HK-2 (cell line): ENCODE results near the gene EXOC3.
"Not testable (repeated sequence)": the region's sequence is repeated elsewhere in the genome, so short reads cannot be mapped to it uniquely, and the experiment has no call there.

Experiments
- DNase-seq: peaks from one replicate; pipeline ENCODE4 v3.0.0-alpha.2; 2018; ENCODE audit not compliant: unreplicated experiment

Gene EXOC3

DNA sequence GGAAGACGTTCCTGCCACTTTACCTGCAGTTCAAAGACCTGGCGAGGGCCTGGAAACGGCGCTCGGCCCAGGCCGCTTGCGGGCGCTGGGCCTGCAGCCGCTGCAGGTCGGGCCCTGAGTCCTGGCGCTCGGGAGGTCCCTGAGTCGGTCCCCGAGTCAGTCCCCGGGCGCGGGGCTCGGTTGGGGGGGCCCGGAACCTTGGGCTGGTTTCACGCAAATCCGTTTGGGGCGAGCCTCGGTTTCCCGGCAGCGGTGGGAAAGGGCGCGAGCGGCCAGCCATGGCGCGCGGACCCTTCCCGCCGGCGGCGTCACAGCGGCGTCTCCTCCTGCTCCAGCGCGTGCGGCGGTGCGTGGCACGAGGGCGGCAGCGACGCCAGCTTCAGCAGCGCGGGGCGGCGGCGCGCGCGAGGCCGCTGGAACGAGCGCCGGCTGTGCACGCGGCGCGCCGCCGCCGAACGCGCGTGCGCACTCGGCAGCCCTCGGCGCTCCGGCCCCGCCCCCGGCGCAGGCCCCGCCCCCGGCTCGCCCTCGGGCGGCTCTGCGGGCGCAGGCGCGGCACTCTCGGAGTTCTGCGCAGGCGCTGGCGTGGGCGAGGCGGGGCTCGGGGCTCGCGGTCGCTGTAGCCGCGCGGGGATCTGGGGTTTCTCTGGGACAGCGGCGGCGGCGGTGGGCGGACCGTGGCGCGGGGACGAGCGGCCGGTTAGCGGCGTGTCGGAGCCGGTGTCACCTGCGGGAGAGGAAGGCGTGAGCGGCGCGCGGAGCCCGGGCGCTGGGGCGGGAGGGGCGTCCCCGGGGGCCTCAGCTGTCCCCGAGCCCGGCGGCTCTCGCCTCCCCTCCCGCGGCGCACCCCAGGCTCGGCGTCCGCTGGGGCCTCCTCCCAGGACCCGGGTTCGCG is 29.9 kb downstream of the EXOC3 start:
- peak; percentile 85 for DNase-seq

DNA sequence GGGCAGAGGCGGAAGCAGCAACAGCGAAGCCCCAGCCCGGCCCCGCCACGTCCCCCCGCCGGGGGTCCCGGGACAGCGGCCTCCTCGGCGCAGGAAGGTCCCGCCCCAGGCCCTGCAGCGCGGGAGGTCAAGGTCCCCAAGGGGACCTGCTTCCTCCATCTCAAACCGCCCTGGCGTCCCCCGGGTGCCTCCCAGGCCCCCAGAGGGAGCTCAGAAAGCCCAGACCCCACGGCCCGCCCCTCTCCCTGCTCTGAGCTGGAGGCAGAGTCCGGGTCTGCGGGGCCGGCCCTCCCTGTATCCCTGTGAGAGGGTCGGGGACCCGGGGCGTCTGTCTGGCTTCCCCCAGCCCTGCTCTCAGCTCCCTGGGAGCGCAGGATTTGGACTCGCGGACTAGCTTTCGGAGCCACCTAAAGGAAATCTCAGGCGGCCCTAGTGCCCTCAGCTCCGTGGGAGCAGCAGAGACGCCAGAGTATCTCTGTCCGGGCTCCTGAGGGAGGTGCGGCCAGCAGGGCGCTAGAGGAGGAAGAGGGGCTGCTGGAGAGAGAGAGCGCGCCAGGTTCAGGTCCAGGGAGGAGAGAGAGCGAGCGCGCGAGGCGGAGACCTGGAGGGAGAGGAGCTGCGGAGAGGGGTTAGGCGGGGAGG is 30.7 kb downstream of the EXOC3 start:
- peak; percentile 68 for DNase-seq

DNA sequence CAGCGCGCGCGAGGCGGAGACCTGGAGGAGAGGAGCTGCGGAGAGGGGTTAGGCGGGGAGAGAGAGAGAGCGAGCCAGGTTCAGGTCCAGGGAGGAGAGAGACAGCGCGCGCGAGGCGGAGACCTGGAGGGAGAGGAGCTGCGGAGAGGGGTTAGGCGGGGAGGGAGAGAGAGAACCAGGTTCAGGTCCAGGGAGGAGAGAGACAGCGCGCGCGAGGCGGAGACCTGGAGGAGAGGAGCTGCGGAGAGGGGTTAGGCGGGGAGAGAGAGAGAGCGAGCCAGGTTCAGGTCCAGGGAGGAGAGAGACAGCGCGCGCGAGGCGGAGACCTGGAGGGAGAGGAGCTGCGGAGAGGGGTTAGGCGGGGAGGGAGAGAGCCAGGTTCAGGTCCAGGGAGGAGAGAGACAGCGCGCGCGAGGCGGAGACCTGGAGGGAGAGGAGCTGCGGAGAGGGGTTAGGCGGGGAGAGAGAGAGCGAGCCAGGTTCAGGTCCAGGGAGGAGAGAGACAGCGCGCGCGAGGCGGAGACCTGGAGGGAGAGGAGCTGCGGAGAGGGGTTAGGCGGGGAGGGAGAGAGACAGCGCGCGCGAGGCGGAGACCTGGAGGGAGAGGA is 31.4 kb downstream of the EXOC3 start:
- DNase-seq, result not testable (repeated sequence)

DNA sequence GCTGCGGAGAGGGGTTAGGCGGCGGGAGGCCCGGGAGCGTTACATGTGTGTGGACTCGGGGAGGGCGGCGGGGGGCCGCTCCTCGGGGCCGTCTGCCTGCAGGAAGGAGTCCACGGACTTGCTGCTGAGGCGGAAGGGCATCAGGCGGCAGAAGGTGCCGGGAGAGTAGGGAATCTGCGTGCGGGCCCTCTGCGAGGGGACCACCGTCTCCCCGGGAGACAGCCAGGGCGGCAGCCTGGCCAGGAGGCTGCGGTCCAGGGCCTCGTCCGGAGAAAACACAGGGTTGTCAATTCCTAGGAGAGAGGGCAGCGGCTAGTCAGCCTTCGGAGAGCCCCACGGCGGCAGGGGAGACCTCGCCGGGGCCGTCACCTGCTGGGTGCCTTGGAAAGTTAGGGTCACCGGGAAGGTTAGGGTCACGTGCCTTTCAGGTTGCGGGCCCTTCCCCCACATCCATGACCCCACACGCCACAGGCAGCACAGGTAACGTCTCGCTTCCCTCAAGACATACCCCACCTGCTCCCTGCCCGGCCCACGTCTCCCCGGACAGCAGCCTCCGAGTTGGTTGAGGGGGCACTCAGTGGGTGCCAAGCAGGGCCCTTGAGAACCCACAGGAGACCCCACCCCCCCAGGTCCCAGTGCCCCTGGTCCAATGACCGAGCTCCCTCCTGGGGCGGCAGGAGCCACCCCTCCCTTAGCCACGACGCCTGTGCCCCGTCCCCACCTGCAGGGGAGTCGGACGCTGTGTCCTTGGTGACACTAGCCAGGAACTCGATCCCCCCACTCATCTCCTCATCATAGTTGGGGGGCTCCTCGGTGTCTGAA is 32.1 kb downstream of the EXOC3 start:
- no peak for DNase-seq

DNA sequence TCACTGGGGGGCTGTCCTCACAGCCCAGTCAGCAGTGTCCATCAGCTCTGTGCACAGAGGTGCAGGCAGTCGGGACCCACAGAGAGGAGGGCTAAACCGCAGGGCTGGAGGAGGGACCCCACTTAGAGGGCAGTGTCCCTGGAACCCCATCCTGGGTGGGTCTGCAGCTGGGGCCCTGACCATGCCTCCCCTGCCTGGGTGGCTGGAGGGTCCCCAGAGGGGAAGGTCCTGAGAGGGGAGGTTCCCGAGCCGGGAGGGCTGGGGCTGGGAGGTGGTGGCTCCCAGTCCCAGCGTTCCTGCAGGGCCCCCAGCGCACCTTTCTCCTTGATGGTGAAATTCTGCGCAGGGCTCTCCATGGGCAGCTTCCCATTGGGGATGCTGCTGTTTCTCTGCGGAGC is 32.7 kb downstream of the EXOC3 start:
- DNase-seq, result no peak

DNA sequence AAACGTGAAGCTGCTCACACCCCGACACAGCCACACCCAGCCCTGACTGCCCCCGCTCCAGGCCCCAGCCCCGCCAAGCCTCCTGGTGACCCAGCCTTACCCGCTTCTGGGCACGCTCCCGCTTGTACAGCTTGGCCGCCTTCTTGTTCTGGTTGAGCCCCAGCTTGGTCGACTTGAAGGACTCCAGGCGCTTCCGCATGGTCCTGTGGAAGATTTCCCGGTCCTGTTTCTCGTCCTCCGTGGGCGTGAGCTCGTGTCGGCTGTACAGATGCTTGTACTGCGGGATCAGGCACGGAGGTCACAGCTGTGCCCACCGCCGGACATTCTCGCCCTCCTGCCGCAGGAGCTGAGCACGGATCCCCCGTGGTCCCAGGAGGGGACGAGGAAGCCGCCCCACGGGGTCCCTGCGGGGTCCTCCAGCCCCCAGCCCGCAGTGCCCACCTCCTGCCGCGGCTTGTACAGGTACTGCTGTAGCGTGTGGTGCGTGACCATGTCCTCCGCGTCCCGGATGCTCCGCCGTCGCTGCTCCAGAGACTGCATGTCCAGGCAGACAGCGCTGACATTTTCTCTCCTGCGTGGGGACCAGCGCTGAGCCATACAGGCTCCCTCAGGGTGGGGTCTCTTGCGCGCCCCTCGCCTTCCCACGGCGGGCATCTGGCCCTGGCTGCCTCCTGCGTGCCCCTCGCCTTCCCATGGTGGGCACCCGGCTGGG is 33.3 kb downstream of the EXOC3 start:
- DNase-seq, result no peak

DNA sequence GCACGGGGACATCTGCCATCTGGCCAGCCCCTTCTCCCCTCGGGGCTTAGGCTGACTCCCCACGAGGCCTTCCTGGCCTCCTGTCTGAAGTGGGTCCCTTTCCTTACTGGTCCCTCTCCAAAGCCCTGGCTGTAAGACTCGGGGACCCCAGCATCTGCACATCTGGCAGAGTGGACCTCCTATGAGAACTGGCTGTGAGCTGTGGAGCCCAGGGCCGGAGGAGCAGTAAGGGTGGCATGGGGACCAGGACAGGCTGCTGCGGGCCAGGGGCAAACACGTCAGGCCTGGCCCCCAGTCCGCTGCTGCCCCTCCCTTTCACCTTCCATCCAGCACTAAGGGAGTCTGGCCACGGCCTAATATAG is 33.8 kb downstream of the EXOC3 start:
- DNase-seq, result no peak

DNA sequence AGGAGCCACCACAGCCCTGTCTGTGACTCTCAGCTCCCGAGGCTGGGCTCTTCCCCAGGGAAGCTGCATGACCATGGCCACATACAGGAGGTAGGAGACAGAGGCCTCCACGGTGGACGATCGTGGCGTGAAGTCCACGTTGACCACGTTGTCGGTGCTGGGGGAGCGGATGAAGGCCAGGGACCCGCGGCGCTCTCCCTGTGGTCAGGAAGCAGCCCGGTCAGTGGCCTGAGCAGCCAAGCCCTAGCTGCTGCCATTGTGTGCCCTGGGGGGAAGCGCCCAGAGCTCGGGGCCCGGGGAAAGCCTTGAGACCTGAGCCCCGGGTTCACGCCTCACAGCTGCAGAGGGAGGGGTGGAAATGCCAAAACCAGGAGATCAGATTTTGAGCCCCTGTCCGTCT is 34.3 kb downstream of the EXOC3 start:
- no peak for DNase-seq

DNA sequence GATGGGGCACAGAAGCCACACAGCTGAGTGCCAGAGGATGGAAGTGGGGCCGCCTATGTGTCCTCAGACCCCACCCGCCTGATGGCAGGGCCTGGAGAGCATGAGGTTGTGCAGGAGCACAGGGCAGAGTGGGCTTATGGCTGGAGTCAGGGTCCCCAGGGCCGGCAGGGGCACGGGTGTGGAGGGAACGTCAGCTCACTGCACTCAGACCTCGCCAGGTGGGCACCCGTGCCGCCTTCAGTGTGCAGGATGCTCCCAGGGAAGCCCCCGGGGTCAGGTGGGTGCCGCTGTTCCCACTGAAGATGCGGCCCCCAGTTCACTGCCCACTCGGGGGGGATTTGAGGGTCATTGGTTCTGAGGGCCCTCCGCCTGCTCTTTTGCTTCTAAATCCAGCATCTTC is 34.9 kb downstream of the EXOC3 start:
- DNase-seq, result no peak

DNA sequence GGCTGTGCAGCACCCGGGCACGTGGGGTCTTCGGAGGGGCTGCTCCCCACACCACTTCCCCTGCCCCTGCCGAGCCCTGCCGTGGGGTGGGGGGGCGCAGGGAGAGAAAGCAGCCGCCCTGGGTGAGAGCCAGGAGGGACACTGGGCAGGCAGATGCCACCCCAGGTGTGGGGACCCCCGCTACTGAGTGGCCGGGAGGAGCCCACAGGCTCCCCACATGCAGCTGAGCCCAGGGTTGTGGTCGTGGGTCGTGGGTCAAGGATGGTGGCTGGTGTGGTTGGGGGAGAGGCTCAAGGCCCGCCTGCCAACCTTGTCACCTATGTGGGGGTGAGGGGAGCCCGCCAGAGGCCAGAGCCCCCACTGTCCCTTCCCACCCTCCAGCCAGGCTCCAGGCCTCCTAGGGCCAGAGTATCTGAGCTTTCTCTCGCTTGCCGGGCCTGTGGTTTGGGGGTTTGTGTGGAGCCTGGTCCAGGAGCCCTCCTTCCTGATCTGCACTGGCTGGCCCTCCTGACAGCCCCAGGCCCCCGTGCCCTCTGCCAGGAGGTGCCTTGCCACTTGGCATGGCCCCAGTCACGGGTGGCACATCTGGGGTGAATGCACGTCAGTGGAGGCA is 35.5 kb downstream of the EXOC3 start:
- DNase-seq, result no peak

DNA sequence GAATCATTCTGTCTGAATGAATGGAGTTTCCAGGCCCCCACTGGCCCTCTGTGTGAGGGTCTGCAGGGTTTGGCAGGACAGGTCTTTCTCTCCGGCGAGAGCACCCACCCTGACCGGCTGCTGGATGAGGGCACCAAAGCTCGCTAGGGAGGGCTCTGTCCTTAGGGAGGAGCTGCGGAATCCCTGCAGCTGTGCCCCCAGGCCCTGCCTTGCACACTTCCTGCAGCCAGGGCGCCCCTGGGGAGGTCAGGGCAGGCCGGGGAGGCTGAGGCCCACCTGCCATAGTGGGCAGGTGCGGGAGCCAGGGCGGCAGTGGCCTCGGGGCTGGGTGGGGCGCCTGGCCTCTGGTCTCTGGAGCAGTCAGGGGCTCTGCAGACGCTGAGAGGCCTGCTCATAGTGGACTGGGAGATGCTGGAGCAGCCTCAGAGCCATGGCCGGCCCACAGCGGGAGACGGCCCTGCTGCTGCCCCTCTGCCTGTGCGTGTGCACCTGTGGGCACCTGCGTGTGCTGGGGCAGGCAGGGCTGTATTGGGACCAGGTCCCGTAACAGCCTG is 36.1 kb downstream of the EXOC3 start:
- no peak for DNase-seq

DNA sequence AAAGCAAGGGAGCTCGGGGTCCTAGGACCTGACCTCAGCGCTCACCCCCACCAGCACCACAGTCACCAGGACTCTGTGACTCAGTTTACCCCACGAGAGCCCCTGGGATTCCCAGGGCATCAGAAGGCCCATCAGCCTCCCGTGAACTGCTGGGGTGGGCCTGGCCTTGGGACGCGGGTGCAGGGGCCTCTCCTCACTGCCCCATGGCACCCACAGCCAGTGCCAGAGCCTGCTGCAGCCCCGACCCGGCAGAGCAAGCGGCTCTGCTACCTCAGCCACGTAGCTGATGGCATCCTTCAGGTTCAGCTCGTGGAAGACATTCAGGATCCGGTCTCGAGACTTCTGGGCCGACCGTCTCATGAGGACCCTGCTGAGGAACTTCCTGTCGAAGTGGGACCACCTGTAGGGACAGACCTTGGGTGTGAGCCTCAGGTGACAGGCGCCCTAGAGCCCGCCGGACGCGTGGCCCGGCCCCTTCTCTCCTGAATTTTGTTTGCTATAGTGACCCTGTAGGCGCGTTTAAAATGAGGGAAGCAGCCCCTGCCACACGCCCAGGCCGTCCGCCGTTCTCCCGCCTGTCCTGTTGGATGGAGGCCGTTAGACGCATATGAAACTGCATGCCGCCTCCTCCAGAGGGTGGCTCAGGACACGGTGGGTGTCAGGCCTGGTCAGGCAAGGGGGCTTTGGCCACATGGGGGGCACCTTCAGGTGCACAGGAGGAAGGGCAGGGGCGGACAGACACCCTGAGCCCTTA is 36.8 kb downstream of the EXOC3 start:
- no peak for DNase-seq

DNA sequence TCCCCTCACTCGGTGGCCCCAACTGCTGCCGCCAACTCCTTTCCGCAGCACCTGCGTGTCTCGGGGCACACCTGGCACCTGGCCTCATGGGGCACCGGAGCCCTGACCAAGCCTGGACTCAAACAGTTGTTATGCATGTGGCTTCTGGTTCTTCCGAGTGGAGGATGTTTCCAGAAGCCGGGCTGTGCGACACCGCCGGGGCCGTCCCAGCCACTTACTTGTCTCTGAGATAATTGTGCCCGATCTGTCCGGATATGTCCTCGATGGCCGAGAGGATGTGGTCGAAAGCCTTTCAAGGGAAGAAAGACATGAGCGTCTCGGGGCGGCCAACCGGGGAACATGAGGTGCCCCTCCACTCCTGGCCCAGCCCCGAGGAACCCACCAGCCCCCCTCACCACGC is 38.4 kb downstream of the EXOC3 start:
- DNase-seq, result no peak

DNA sequence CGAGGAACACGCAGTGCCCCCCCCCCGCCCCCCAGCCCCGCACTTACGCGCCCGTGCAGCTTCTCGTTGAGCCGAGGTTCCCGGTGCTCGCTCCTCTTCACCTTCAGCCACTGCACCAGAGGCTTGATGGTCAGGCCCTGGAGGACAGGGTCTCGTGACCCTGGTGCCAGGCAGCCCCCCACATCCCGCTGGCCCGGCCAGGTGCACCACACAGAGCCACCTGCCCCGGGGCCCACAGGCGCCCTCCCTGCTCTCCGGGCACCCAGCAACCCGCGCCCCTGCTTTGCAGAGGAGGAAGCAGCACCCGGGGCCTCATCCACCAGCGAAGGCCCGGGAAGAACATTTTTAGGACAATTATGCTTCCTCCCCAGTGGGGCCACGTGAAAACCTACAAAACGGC is 39.0 kb downstream of the EXOC3 start:
- DNase-seq, result no peak

DNA sequence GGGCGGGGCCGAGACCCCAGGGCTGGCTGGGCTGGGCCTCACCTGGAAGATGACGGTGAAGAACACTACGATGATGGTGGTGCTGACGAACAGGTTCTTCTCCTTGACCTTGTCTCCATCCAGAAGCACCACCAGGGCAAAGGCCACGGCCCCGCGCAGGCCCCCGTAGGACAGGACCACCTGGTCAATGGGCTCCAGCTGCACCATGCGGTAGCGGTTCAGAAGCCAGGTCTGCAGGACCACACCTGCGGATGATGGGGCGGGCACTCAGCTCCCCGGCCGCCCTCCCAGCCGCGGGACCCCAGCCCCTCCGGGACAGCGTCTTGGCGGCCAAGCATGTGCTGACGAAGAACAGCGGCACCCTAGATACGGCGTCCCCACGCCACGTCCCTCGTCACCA is 39.5 kb downstream of the EXOC3 start:
- no peak for DNase-seq

DNA sequence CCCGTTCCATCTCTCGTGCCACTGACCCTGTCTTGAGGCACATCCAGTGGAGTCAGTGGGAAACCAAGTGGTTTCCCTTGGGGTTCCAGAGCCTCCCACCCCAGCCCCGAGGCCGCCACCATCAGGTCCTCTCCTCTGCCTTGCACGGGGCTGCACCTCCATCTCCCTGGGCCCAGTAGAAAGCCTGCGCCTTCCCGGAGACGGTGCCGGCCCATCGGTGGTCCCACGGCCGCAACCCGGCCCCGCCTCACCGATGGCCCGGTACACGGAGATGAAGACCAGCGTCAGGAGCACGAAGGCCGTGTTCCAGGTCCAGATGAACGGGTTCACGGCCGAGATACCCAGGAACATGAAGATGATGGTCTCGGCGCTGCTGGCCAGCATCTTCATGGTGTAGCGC is 40.0 kb downstream of the EXOC3 start:
- no peak for DNase-seq

DNA sequence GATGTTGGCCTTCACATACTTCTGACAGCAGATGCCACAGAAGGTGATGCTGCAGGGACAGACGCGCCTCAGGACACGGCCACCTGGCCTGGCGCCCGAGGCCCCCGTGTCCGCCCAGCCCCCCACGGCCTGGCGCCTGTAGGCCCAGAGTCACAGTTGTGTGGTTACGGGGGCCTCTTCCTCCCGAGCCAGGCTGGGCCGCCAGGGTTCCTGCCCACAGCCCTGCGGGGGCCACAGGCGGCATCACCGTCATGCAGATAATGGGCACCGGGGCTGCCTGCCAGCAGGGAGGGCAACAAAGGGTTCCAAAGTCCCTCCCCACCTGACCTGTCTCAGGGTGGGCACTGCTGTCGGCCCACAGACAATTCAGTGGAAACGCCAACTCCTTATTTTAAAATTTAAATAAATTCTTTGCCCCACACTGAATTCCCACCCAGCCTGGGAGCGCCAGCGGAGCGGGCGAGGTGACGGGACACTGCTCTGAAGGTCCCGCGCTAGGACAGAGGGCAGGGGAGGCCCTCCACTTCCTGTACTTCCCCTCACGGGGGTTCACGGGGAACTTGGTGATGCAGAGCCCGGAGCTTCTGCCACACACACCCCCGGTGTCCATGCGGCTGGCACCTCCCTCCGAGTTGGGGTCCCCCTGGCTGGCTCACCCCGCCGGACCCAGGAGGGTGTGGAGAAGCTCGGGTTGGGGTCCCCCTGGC is 40.6 kb downstream of the EXOC3 start:
- no peak for DNase-seq

DNA sequence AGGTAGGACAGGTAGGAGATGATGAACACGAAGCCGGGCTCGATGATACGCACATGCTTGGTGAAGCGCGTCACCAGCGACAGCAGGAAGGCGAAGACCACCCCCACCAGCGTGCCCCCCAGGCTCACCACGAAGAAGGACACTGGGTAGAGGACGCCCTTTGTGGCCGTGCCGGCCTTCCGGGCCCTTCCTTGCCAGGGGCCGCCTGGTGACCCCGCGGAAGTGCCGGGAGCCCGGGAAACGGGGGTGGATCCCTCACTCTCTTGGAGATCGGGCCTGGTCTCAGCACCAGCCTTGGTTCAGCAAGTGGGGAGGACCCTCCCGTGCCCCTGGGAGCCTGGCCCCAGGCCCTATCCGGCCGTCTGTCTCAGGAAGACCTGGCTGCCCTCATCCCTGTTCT is 41.6 kb downstream of the EXOC3 start:
- no peak for DNase-seq
